ENCODE measurements around the gene EGFL6. TPM values are rescaled to one million over a fixed set of nuclear protein-coding genes. Genes with fewer than 3 reads are reported as not detected.
"Not testable (repeated sequence)": the region's sequence is repeated elsewhere in the genome, so short reads cannot be mapped to it uniquely, and the experiment has no call there.

EGFL6 gene
- total RNA-seq, 4 donors from 2014 or later, result 0.22 TPM; not detected in 3

GRCh38 chrX:13645464-13646153, 76.2 kb downstream of the EGFL6 start:
- no peak for ATAC-seq
- TF ChIP-seq EP300 (IDR thresholded peaks at IDR 0.05), result no peak
- no peak for TF ChIP-seq CTCF (IDR thresholded peaks at IDR 0.05)
- TF ChIP-seq POLR2AphosphoS5 (IDR thresholded peaks at IDR 0.05), result no peak
- no peak for TF ChIP-seq POLR2A (IDR thresholded peaks at IDR 0.05)
- Histone ChIP-seq H3K4me1 (no peaks in the 10 kb centered on the region), H3K4me3 (no peak overlapping the region), H3K9me3 (no peaks in the 10 kb centered on the region), H3K27me3 (no peaks in the 10 kb centered on the region), H3K36me3 (no peaks in the 10 kb centered on the region), H3K27ac (no peak overlapping the region)
- 50 to 64% methylated on average over 5 to 8 of the region's 9 CpGs for WGBS, 2 donors (ENCODE audit: low coverage in 1 of 2)

GRCh38 chrX:13646154-13646549, 76.8 kb downstream of the EGFL6 start:
- H3K4me1 ChIP-seq, result no peaks in the 10 kb centered on the region
- H3K27ac ChIP-seq, result no peak overlapping the region
- 22% methylated on average over 1 of the region's 3 CpGs; no CpG with 5 or more reads in 1 of the 2 donors for WGBS, 2 donors (ENCODE audit: low coverage in 1 of 2)
- no peaks in the 10 kb centered on the region for H3K27me3 ChIP-seq
- no peak overlapping the region for H3K4me3 ChIP-seq
- no peaks in the 10 kb centered on the region for H3K36me3 ChIP-seq
- peak; percentile 48 for ATAC-seq
- no peak for TF ChIP-seq POLR2AphosphoS5 (IDR thresholded peaks at IDR 0.05)
- TF ChIP-seq CTCF (IDR thresholded peaks at IDR 0.05), result peak; percentile 19 to 67 (median 48)
- no peak for TF ChIP-seq EP300 (IDR thresholded peaks at IDR 0.05)
- no peak for TF ChIP-seq POLR2A (IDR thresholded peaks at IDR 0.05)
- no peaks in the 10 kb centered on the region for H3K9me3 ChIP-seq

GRCh38 chrX:13647709-13648212, 78.4 kb downstream of the EGFL6 start:
- Histone ChIP-seq H3K27me3 (no peaks in the 10 kb centered on the region), H3K4me3 (no peak overlapping the region), H3K9me3 (no peaks in the 10 kb centered on the region), H3K4me1 (peaks cover 0 to 6% (median 0%) of the 10 kb centered on the region in 3 donors), H3K36me3 (no peaks in the 10 kb centered on the region), H3K27ac (no peak overlapping the region)
- TF ChIP-seq EP300 (IDR thresholded peaks at IDR 0.05), result no peak
- TF ChIP-seq POLR2AphosphoS5 (IDR thresholded peaks at IDR 0.05), result peak; percentile 16
- ATAC-seq, result no peak
- WGBS, 2 donors (ENCODE audit: low coverage in 1 of 2), result 14 to 59% methylated on average over 2 to 7 of the region's 8 CpGs

GRCh38 chrX:13648336-13648735, 78.9 kb downstream of the EGFL6 start:
- 86% methylated on average over 2 of the region's 2 CpGs; no CpG with 5 or more reads in 1 of the 2 donors for WGBS, 2 donors (ENCODE audit: low coverage in 1 of 2)
- H3K4me1 ChIP-seq, H3K4me3 ChIP-seq, ATAC-seq, H3K27ac ChIP-seq, H3K36me3 ChIP-seq, H3K9me3 ChIP-seq, H3K27me3 ChIP-seq: not testable (repeated sequence)

GRCh38 chrX:13649838-13650237, 80.4 kb downstream of the EGFL6 start:
- ATAC-seq, result no peak
- H3K4me1 ChIP-seq, result peaks cover 0 to 14% (median 0%) of the 10 kb centered on the region in 3 donors
- WGBS, 2 donors (ENCODE audit: low coverage in 1 of 2), result 67% methylated on average over 5 of the region's 5 CpGs; no CpG with 5 or more reads in 1 of the 2 donors
- H3K27me3 ChIP-seq, result no peaks in the 10 kb centered on the region
- H3K4me3 ChIP-seq, result no peak overlapping the region
- H3K9me3 ChIP-seq, result no peaks in the 10 kb centered on the region
- H3K36me3 ChIP-seq, result no peaks in the 10 kb centered on the region
- no peak overlapping the region for H3K27ac ChIP-seq
- TF ChIP-seq EP300 (IDR thresholded peaks at IDR 0.05), result no peak
- TF ChIP-seq POLR2A (IDR thresholded peaks at IDR 0.05), result no peak
- no peak for TF ChIP-seq CTCF (IDR thresholded peaks at IDR 0.05)
- no peak for TF ChIP-seq POLR2AphosphoS5 (IDR thresholded peaks at IDR 0.05)

- Histone ChIP-seq H3K9me3 (no peaks in the 10 kb centered on the region), H3K27me3 (no peaks in the 10 kb centered on the region), H3K27ac (no peak overlapping the region), H3K36me3 (no peaks in the 10 kb centered on the region), H3K4me1 (peaks cover 0 to 14% (median 0%) of the 10 kb centered on the region in 3 donors), H3K4me3 (no peak overlapping the region)
- no peak for ATAC-seq
- no peak for TF ChIP-seq POLR2AphosphoS5 (IDR thresholded peaks at IDR 0.05)
- TF ChIP-seq CTCF (IDR thresholded peaks at IDR 0.05), result no peak
- no peak for TF ChIP-seq EP300 (IDR thresholded peaks at IDR 0.05)
- TF ChIP-seq POLR2A (IDR thresholded peaks at IDR 0.05), result no peak
- WGBS, 2 donors (ENCODE audit: low coverage in 1 of 2), result 56 to 100% methylated on average over 1 of the region's 1 CpG
These were observed 80.9 kb downstream of the EGFL6 start for GRCh38 chrX:13650318-13650717.

Data from gastroesophageal sphincter (tissue), 4 donors.